Stimulated activated CD8-positive, alpha-beta memory T cell treated with anti-CD3 and anti-CD28 coated beads, Interleukin-15, amount 100 ng/mL, for 4 hours (primary cell): ENCODE measurements around the gene RPTOR.
"Not testable (repeated sequence)": the region's sequence is repeated elsewhere in the genome, so short reads cannot be mapped to it uniquely, and the experiment has no call there.

Experiments used
- DNase-seq, 2 donors: peaks; one replicate each; pipeline ENCODE4 v3.0.0-alpha.2; 2020; ENCODE audit warnings: low read depth in 2 of 2

RPTOR gene

DNA sequence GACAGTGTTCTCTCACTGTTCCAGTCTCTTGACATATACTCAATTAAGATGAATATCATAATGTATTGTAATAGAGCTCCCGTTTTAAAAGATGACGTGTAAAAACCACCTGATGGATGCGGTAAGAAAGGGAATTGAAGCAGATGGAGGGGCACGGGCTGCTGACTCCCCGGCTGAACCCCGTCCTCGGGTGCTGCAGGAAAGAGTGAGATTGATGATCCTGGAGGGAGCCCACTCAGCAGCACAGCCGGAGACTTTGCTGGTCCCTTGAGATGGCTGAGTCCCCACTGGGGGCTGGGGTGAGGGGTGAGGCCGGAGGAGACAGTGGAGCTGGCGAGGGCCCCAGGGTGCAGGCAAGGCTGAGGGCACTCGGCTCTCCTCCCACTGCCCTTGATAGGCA lies 217.4 kb downstream of the RPTOR start:
- no peak for DNase-seq

DNA sequence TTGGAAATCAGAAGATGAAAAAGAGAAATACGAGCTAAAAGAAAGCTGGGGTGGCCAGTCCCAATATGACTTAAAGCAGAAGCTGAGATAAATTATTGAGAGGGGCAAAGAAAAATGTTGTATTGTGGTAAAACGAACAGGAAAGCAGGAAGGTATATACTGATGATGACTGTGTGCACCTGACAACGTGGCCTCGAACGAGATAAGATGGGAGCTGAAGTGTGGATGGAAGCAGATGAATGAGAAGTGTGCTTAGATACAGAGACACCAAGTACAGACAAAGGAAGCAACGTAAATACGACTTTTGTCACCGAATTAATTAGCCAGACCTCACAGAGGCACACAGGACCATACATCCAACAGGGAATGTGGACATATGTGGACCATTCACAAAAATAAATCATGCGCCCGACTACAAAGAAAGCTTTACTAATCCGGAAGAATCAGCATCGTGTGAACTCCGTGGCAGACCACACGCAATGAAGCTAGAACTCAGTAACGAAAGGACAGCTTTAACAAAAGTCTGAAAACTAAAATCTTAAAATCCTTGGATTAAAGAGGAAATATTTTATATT lies 218.7 kb downstream of the RPTOR start:
- DNase-seq: no peak

DNA sequence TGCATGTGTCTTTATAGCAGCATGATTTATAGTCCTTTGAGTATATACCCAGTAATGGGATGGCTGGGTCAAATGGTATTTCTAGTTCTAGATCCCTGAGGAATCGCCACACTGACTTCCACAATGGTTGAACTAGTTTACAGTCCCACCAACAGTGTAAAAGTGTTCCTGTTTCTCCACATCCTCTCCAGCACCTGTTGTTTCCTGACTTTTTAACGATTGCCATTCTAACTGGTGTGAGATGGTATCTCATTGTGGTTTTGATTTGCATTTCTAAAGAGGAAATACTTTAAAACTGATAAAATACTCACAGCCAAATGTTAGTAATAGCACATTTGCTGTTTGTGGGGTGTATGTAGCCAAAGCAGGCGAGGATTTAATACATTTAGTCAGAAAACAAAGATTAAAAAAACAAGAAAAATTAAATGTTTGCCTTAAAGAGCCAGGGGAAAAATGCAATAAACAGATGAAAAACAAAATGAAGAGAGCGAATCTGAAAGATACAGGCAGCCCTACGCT lies 220.0 kb downstream of the RPTOR start:
- not testable (repeated sequence) for DNase-seq

DNA sequence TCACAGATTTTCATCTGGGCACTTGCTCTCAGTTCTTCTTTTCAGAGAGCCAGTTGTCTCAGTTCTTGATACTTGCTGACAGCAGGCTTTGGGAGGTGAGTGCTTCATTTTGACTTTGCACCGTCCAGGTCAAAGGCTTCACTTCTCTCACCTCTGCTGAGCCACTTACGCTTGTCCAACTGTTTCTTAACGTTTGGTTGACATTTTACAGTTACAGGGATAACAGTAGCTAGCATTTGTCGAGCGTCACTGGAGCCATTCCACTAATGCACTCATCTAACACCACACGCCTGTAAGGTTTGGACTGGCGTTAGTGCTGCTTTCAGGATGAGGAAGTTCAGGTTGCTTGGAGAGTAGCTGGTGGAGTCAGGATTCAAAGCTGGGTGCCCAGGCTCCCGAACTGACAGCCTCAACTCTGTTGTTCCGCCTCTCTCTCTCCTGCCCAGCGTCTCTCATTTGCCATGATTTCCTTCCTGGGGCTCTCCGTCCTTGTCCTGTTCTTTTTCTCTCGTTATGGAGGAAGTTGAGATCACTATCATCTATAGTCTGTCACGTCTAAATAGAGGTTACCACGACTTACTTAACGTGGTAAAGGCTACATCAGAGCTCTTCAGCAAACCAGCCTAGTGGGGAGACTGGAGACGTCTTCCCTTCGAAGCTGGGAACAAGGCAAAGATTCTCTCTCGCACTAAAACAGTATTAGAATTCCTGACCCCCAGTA lies 220.8 kb downstream of the RPTOR start:
- no peak for DNase-seq

DNA sequence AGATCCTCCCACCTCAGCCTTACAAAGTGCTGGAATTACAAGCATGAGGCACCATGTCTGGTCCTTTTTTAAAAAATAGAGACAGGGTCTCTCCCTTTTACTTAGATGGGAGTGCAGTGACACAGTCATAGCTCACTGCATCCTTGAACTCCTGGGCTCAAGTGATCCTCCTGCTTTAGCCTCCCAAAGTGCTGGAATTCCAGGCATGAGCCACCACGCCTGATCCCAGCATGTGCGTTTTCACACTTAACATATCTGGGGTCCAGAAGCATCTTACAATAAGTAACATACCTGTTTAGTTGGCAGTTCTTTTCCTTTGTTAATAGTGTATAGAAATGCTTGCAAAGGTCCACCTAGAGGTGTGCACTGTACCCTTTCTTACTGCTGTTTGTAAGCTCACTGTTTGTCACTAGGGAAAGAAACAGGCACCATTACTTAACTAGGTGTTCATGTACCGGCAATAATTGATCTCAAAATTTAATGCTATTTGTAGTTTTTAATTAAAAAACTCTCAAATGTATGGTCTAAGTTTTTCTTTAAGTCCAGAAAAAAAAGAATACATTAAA lies 221.7 kb downstream of the RPTOR start:
- DNase-seq: no peak

DNA sequence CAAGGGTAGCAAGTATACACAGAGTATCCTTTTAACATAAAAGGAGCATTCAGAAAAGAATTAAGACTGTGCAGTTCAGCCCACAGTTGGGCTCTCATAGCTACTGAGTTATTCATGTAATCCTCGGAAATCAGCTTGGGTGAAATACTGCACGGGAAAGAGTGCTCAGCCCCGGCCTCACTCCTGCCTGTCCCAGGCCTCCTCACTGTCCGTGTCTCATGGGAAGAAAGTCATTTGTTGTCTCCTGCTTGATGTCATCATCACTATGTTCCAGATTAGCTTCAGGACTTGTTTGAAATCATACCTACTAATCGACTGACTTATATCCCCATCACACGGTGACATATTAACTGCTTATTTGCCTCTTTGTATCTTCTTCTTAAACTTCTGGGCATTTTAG lies 223.8 kb downstream of the RPTOR start:
- DNase-seq: no peak

DNA sequence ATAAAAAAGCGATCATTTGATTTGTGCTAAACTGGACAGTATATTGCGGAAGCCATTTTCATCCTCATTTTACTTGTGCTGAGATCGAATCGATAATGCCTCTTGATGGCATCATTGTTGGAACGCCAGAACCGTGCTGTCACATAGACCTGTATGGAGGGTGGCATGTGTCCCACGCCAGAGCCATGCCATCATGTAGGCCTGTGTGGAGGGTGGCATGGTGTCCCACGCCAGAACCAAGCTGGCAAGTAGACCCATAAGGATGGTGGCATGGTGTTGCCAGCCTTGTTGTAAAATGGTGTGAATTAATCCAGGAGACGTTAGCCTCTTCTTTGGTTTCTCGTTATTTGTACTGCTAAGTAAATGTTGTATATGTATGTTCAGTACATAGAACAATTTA lies 224.3 kb downstream of the RPTOR start:
- no peak for DNase-seq

DNA sequence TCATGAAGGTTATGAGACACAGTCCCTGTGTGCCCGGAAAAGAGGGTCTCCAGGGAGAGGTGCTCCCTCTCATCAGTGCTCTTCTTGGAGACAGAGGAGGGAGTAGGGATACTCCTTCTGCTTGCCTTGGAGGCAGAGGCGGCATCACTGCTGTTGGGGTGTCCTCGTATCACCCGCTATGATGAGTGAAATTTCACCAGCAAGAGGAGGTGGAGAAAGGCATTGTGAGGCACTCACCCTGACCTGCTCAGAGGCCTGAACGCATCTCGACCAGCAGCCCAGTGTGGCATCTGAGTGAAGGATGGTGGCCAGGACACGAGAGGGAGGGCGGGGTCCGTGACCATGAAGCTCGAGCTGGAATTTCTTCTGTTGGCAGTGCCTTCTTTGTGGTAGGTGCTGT lies 224.9 kb downstream of the RPTOR start:
- no peak for DNase-seq

DNA sequence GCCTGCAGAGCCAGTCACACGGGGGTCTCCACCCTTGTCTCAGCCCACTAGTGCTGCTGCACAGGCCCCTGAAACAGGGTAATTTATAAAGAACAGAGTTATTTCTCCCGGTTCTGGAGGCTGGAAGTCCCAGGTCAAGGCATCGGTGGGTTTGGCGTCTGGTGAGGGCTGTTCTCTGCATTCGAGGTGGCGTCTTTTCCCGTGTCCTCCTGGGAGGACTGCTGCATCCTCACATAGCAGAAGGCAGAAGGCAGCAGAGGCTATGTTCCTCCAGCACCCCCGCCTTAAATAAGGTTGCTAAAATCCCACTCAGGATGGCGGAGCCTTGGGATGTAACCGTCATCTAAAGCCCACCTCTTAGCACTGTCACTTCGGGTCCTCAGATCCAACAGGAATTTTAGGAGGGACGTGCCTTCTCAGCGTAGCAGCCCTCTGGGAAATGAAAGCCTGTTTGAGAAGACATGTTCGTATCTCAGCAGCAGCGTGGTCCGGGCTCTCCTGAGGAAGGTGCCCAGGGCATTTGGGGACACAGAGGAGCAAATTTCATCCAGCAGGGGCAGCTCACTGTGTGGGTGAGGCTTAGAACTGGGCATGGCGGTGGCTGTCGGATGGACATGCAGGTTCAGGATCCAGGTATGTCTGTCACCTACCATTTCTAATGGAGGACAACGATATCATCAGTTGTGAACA lies 225.4 kb downstream of the RPTOR start:
- DNase-seq: no peak

DNA sequence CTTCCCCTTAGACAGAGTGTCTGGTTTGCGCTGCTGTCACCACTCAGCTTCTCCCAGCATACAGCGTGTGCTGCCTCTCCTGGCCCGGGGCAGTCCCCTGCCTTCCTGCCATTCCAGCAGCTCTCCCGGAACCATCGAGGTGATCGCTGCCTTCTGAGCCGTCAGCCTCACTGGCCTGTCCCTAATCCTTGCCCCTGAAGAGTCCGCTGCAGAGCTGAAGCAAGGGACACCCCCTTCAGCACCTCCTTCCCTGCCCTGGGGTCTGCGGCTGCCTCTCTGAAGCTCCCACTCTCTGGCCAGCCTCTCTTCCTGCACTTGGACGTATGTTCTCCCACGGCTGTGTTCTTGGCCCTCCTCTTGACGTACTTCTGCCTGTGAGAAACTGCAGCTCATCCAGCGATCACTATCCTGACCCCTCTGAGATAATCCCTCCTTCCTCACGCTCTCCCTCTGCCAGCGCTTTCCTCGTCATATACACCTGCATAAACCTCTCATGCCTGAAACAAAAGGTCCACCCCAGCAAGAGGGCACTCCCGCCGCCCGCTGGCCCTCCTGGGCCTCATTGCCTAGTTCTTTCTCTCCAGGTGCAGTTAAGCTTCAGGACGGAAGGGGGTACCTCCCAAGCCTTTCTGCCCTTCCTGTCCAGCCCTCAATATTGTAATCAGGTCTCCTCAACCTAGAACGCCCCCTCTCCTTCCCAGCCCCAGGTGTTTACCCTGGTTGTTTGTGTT lies 226.4 kb downstream of the RPTOR start:
- DNase-seq: no peak

DNA sequence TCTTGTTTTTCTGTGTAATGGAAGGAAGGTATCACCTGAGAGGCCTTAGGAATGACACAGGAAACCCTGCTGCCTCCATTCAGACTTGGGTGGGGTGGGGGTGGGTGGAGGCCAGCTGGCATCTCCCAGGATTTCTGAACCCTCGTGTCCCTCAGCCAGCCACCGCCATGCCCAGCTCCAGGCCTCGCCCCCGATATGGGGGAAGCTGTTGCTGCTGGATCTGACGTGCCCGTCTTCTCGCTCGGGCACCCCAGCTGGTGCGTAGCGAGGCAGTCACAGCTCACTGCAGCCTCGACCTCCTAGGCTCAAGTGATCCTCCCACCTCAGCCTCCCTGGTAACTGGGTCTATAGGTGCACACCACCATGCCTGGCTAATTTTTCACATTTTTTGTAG lies 227.0 kb downstream of the RPTOR start:
- no peak for DNase-seq

DNA sequence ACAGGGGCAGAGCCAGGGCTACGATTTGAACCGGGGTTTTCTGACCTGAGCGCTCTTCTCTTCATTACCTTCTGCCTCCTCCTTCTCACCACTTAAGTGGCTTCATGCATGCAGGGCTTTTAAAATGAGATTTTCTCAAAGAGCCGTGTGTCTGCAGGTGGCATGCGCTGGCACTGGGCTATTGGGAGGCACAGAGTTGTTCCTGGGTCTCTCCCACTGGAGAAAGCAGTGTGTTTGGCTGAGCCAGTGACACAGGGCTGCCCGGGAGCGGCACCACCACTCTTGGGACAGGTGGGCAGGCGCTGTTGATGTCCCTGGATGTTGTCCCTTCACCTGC lies 228.2 kb downstream of the RPTOR start:
- no peak for DNase-seq

DNA sequence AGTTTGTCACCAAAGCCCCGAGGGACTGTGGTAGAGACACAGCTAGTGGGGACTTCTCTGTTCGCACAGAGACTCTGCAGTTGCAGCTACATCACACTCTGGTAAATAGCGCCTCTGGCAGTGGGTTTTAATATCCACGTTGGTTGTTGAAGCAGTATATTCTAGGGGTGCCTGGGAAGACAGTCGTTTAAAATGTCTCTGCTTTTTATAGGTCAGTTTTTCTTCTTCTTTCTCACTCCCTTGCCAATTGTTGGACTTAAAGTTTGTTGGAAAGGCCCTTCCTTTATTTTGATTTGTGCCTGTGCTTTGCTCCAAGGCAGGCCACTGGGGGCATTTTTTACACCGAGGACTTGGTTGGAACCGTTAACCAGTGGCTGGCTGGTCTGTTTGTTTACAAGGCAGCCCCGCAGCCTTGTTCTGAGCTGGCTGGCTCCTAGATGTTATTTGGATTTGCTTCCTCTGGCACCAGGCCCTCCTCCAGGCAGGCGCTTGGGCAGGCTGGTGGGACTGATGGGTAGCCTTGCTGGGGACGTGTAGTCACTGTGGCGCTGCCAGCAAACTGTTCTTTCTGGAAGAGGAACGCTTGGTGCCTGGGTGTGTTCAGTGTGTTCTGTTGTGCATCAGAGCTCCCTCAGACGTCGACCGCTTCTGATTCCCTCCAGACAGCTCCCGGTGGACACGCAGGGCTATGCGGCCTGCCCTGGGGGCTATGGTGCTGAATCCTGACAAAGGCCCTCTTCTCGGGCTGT lies 228.8 kb downstream of the RPTOR start:
- no peak for DNase-seq

DNA sequence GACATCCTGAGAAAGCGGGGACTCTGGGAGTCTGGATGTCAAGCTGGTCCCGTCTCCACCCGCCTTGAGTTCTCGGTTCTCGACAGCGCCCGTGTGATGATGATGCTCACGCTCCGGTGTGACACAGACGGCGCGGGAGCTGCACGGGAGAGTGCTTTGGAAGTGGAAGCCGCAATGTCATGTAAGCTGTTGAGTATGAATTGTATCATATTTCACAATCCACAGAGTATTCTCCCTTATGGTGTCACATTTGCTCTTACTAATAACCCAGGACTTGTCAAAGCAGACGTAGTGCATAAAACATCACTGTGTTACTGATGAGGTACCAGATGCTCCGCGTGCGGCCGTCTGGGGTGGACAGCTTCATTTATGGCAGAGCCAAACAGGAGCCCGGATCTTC lies 229.5 kb downstream of the RPTOR start:
- DNase-seq: no peak

DNA sequence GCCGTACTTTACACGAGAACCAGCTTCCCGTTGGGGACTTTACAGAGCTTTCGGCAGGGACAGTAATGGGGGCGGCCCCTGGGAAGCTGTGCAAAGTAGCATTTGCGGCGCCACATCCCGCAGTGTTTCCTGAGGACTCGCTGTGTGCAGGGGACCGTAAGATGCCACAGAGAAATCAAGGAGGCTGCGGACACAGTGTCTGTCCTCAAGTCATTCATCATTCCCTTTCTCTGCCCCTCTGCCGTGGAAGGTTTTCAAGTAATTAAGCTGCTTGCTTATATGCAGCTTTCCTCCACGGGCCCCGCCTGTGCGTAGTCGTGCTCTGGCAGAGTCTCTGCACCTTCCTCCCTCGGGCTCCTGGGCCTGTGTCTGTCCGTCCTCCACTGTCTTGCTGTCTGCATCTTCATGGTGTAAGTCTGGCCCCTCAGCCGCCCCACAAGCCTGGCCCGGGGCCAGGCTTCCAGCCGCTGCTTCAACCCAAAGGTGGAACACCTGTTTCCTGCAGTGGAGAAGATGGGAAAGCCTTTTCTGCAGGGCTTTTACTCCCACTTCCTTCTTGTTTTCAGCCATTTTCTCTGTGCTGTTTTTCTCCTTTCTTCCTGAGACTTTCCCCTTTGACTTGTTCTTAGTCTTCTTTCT lies 230.1 kb downstream of the RPTOR start:
- DNase-seq: no peak

DNA sequence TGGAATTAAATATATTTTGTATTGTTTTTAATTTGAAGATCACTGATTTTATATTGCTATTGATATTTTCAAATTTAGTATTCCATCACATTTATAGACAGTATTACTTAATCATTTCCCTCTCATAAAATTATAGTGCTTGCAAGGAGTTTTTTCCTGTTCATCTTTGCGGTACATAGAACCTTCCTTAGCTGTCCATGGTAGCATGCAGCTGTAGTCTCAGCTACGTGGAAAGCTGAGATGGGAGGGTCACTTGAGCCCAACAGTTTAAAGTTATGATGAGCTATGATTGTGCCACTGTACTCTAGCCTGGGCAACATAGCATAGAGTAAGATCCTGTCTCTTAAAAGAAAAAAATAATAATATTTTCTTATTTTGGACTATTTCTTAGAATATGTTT lies 231.2 kb downstream of the RPTOR start:
- DNase-seq: no peak

DNA sequence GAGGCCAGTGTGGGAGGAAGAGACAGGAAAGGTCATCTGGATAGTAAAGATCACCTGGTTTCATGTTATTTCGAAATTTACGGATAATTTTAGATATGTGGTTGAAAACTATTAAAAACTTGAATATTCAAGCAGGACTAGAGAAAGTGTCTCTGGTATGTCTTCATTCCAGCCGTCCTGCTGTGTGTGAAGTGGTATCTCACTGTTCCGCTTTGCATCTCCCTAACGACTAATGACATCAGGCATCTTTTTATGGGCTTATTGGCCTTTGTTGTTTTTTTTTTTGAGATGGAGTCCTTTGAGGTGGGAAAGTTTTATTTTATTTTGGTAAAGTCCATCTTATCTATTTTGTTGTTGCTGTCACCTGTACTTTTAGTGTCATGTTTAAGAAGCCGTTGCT lies 232.6 kb downstream of the RPTOR start:
- DNase-seq: no peak

DNA sequence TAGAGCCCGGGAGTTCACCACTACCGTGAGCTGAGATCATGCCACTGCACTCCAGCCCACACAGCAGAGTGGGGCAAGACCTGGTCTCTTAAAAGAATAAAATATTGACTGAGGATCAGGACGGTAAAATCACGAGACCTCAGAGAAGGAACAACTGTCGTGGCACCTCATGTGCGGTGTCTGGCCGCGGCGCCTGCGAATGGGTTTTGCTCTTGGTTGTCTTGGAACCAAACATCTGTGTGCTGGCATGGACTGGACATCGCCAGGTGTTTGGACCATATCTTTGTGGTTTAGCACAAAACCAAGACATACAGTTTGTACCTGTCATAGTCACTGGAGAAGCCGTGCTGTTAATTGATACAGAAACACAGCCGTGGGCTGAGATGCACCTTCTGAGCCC lies 234.1 kb downstream of the RPTOR start:
- no peak for DNase-seq

DNA sequence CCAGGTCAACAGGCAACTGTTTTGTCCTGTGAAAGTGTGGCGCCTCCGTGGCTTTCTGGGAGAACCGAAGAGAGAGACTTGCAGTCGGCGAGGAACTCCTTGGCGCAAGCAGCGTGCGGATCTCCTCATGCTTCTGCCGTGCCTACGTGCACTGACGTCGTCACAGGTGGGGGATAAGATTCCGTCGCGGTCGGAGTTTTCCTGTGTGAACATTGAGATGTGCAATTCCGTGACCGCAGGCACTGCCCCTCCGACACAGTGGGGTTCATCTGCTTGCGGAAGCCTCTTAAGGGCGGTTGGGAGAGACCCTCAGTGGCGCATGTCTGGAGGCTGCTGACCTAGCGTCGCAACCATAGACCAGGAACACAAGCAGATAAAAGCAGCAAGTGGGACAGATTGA lies 234.7 kb downstream of the RPTOR start:
- no peak for DNase-seq

DNA sequence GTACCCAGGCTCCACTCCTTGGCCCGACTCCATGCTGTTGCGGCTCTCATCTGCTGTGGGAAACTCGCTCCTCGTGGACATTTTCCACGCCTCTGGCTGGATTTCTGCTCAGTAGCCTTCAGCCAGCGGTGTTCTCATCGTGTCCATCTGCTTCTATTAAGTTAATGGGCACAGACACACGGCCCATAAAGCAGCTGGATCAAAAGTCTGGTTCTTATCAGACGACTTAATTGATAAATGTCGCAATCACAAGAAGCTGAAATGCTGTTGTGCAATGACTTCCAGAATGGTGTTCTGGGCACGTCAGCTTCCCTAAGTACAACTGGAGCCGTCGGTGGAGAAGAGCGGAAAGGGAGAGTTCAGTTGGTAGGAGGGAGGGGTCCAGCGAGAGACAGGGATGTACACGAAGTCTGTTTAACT lies 235.3 kb downstream of the RPTOR start:
- no peak for DNase-seq
